Liver (tissue), 10 donors: Measurements from ENCODE around the gene C1QTNF3. TPM values are rescaled to one million over a fixed set of nuclear protein-coding genes. Genes with fewer than 3 reads are reported as not detected.
A peak's percentile ranks its signal among the peaks of the same experiment; 100 is the strongest.

Experiments
- DNase-seq: peaks from one replicate; pipeline ENCODE4 v3.0.0-alpha.2; 2017; ENCODE audit warnings: low spot score
- H3K27ac ChIP-seq, 2 donors: one replicate each; pipeline ENCODE4 v1.7.0; 2013; ENCODE audit warnings: inconsistent platforms in 2 of 2, low read length in 2 of 2, control low read depth in 1 of 2, low read depth in 1 of 2, mild to moderate bottlenecking in 1 of 2
- H3K27me3 ChIP-seq, 4 donors: one replicate each; pipeline versions ENCODE4 v1.6.1 to v1.7.0; 2013; ENCODE audit warnings: low read length in 3 of 4, inconsistent platforms in 1 of 4, mild to moderate bottlenecking in 1 of 4, moderate library complexity in 1 of 4; ENCODE audit not compliant: control insufficient read depth in 4 of 4, insufficient read depth in 4 of 4
- H3K36me3 ChIP-seq, 4 donors: one replicate each; pipeline versions ENCODE4 v1.6.1 to v1.7.0; 2013; ENCODE audit warnings: low read length in 3 of 4, mild to moderate bottlenecking in 3 of 4, low read depth in 1 of 4, moderate library complexity in 1 of 4; ENCODE audit not compliant: control insufficient read depth in 4 of 4, insufficient read depth in 3 of 4
- H3K4me1 ChIP-seq, 4 donors: one replicate each; pipeline versions ENCODE4 v1.6.1 to v1.7.0; 2013; ENCODE audit warnings: low read length in 3 of 4, mild to moderate bottlenecking in 3 of 4, moderate library complexity in 1 of 4; ENCODE audit not compliant: control insufficient read depth in 4 of 4, insufficient read depth in 4 of 4
- H3K4me3 ChIP-seq, 3 donors: one replicate each; pipeline versions ENCODE4 v1.6.1 to v1.7.0; 2013; ENCODE audit warnings: low read length in 3 of 3, control low read depth in 1 of 3, low read depth in 1 of 3, mild to moderate bottlenecking in 1 of 3
- H3K9ac ChIP-seq, 2 donors: one replicate each; pipeline ENCODE4 v1.7.0; 2013; ENCODE audit warnings: low read length in 2 of 2, mild to moderate bottlenecking in 2 of 2, moderate library complexity in 2 of 2, control low read depth in 1 of 2, low read depth in 1 of 2
- H3K9me3 ChIP-seq, 4 donors: one replicate each; pipeline versions ENCODE4 v1.6.1 to v1.7.0; 2013; ENCODE audit warnings: low read length in 3 of 4; ENCODE audit not compliant: control insufficient read depth in 4 of 4
- HNF4A ChIP-seq, 2 donors: conservative IDR thresholded peaks; 2 replicates each; pipeline ENCODE4 v1.6.1; 2016; ENCODE audit warnings: antibody characterized with exemption in 2 of 2, mild to moderate bottlenecking in 2 of 2
- RAD21 ChIP-seq, 2 donors: IDR thresholded peaks; 2 replicates each; pipeline ENCODE4 v1.6.1; 2016; ENCODE audit warnings: antibody characterized with exemption in 2 of 2, mild to moderate bottlenecking in 2 of 2
- RXRA ChIP-seq, 2 donors: IDR thresholded peaks; 2 replicates each; pipeline ENCODE4 v1.6.1; 2017 to 2018; ENCODE audit warnings: antibody characterized with exemption in 2 of 2, mild to moderate bottlenecking in 1 of 2
- WGBS: extraction: QIAGEN DNeasy Blood & Tissue Kit; methylation state at CpG from one replicate; pipeline ENCODE4 v1.1.7; 2013; 5-methylcytosine and 5-hydroxymethylcytosine counted together
- polyA plus RNA-seq, 2 donors: library from polyadenylated mRNA; stranded (reverse) in 1 of 2; unstranded in 1 of 2; fragments of 200-250 nt in 1 of 2; fragments of >200 nt in 1 of 2; fragmentation: Nextera tagmentation in 1 of 2; extraction: Ambion mirVana in 1 of 2; gene quantifications; one replicate each; pipeline versions ENCODE4 v1.2.1 to v1.2.3, GENCODE V29; 2013 to 2015
- small RNA-seq: library from RNA; depleted of rRNA; stranded (forward); fragments of <200 nt; gene quantifications from one replicate; pipeline ENCODE3, GENCODE V24; 2014
- total RNA-seq, 2 donors: library from RNA; depleted of rRNA; stranded (reverse); fragments of >200 nt; gene quantifications; one replicate each; pipeline ENCODE4 v1.2.3, GENCODE V29; 2014
- TF ChIP-seq, protein P1 (sequence below): fragments of 150-350 bp; IDR thresholded peaks from 2 replicates; pipeline ENCODE4 v1.5.1; 2017; ENCODE audit warnings: improper control_type of control experiment, low read depth, low read length; ENCODE audit not compliant: missing input control
- donor health status: healthy.
- donor health status: healthy.
- donor health status: healthy.
- donor health status: healthy.
- donor health status: healthy.

Gene C1QTNF3
- total and polyA plus RNA-seq, 4 donors: 0.81 to 6.2 (median 2.5) TPM

DNA sequence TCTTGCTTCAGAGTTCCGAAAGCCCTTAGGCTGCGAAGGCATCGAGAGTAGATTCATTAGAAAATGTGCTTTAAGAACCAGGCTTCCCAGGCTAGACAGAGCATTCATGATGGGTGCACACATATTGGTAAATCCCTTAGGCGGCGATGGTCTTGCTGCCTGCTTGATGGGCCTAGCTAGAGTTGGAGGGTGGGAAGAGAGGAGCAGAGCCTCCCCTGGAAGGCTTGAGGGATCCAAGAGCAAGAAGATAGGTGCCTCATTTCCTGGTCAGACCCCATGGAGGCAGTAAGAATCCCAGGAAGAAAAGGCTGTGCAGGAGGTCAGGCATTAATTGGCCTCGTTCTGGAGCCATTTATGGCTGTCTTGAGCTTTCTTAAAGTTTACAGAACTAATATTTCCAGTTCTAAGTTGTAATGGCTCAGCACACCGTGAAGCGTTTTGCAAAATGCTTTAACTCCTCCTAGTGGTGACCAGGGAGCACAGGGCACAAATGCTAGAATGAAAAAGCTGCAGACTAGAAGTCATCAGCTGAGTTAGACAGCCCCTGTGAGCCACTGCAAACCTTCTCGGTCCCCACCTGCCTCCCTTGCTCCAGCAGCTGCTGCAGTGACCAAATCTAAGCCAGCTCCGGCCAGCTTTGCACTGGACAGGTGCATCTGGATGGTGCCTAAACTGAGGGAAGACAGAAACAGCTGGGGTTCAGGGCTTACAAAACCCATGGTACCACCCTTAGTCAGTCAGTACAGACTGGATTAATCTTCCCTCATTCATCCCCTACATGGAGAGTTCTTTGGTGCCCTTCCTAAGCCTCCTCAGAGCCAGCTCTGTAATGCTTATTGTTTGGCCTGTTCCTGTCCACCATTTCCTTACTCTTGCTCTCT lies 73.2 kb downstream of the C1QTNF3 start:
- 69% methylated on average over 10 of the region's 10 CpGs for WGBS
- Histone ChIP-seq H3K27me3 (no peaks in the 10 kb centered on the region), H3K36me3 (no peaks in the 10 kb centered on the region), H3K9ac (no peak overlapping the region), H3K27ac (no peak overlapping the region), H3K4me3 (no peak overlapping the region), H3K9me3 (no peaks in the 10 kb centered on the region), H3K4me1 (no peaks in the 10 kb centered on the region)
- TF ChIP-seq RXRA (IDR thresholded peaks at IDR 0.05) (no peak), RAD21 (IDR thresholded peaks at IDR 0.05) (peak; percentile 67 to 80)
- TF ChIP-seq, protein P1, sequence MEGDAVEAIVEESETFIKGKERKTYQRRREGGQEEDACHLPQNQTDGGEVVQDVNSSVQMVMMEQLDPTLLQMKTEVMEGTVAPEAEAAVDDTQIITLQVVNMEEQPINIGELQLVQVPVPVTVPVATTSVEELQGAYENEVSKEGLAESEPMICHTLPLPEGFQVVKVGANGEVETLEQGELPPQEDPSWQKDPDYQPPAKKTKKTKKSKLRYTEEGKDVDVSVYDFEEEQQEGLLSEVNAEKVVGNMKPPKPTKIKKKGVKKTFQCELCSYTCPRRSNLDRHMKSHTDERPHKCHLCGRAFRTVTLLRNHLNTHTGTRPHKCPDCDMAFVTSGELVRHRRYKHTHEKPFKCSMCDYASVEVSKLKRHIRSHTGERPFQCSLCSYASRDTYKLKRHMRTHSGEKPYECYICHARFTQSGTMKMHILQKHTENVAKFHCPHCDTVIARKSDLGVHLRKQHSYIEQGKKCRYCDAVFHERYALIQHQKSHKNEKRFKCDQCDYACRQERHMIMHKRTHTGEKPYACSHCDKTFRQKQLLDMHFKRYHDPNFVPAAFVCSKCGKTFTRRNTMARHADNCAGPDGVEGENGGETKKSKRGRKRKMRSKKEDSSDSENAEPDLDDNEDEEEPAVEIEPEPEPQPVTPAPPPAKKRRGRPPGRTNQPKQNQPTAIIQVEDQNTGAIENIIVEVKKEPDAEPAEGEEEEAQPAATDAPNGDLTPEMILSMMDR: peak; percentile 52
- DNase-seq: no peak

DNA sequence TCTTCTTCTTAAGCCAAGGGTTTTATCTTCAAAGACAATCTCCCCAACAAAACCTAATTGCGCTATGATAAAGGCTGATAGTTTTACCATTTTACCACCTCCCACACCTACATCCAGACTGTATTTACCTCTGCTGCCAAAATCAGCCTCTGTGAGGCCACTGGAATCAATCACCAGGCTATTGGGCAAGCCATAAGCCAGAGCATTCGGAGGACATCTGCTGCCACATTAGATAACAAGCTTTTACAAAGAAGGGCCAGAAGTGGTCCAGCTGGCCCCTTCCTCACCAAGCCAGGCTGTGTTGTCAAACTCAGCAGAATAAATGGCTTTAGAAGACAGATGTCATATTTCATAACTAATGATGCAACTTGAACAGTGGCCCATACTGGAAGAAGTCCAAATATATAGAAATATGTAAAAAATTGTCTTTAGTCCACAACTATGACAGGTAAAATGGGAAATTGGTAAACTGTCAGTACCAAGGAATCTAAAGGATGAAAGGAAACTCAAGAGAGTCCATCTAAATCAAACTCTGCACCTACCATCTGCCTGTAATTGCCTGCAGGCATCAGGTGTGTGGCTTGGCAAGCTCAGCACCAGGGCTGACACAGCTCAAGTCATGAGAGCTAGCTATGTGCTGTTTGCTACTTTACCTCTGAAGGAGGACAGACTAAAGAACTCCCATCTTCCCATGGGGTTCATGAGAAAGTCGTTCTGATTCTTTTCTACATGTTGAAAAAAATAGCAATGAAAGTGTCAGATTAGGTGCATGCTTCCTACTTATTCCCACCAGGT lies 74.6 kb downstream of the C1QTNF3 start:
- Histone ChIP-seq H3K27me3 (no peaks in the 10 kb centered on the region), H3K36me3 (no peaks in the 10 kb centered on the region), H3K27ac (no peak overlapping the region), H3K9ac (no peak overlapping the region), H3K4me1 (no peaks in the 10 kb centered on the region), H3K9me3 (no peaks in the 10 kb centered on the region), H3K4me3 (no peak overlapping the region)
- TF ChIP-seq HNF4A (conservative IDR thresholded peaks at IDR 0.05): no peak
- DNase-seq: no peak
- 68% methylated on average over 3 of the region's 3 CpGs for WGBS

Small RNAs within 50 kb of the gene (small RNA-seq; reads per million reads assigned to genes)
- gene AC139783.1: not detected

Other genes with a start within 250 kb of the C1QTNF3 start
- 1 to 10 TPM; 3.4 to 6.4 TPM for gene ADAMTS12, start 151.2 kb downstream of the C1QTNF3 start, total RNA-seq
- 1 to 10 TPM in 1 of 2 donors, under 1 TPM in 1; 0.49 to 1.2 TPM for gene ADAMTS12, start 151.2 kb downstream of the C1QTNF3 start, polyA plus RNA-seq
- gene RXFP3, start 106.8 kb downstream of the C1QTNF3 start, total RNA-seq: not detected
- gene RXFP3, start 106.8 kb downstream of the C1QTNF3 start, polyA plus RNA-seq: not detected
- 1 to 10 TPM in 1 of 2 donors, not detected in 1; 1.3 TPM for gene SLC45A2, start 58.5 kb downstream of the C1QTNF3 start, total RNA-seq
- under 1 TPM in 1 of 2 donors, not detected in 1; 0.01 TPM for gene SLC45A2, start 58.5 kb downstream of the C1QTNF3 start, polyA plus RNA-seq
- gene AMACR, start 35.2 kb downstream of the C1QTNF3 start, total RNA-seq: 10 to 100 TPM; 15.6 to 48.5 TPM
- gene AMACR, start 35.2 kb downstream of the C1QTNF3 start, polyA plus RNA-seq: 10 to 100 TPM; 27.5 to 35.8 TPM